ENCODE data around the gene PAOX.
A peak's percentile ranks its signal among the peaks of the same experiment; 100 is the strongest.

Gene PAOX

GRCh38 chr10:133379152-133379800, at the start of gene PAOX:
PAOX (plus strand) TSS chr10:133379262; CDS start chr10:133379317, 55 bp downstream.
- DNase-seq (ENCODE audit: low read depth): peak; percentile 48
- no peak for TF ChIP-seq CTCF (conservative IDR thresholded peaks at IDR 0.05; ENCODE audit: control insufficient read depth, insufficient read depth, low read depth, low read length)
- peak within 1 kb of the TSS; percentile 63 for H3K4me3 ChIP-seq (ENCODE audit: control insufficient read depth, low read depth, low read length)

GRCh38 chr10:133329491-133330202, 49.4 kb upstream of the PAOX start:
- DNase-seq (ENCODE audit: low read depth): peak; percentile 78
- TF ChIP-seq CTCF (conservative IDR thresholded peaks at IDR 0.05; ENCODE audit: control insufficient read depth, insufficient read depth, low read depth, low read length): peak; percentile 73
- H3K4me3 ChIP-seq (ENCODE audit: control insufficient read depth, low read depth, low read length): peak overlapping the region; percentile 10

GRCh38 chr10:133332936-133333699, 45.9 kb upstream of the PAOX start:
- no peak overlapping the region for H3K4me3 ChIP-seq (ENCODE audit: control insufficient read depth, low read depth, low read length)
- TF ChIP-seq CTCF (conservative IDR thresholded peaks at IDR 0.05; ENCODE audit: control insufficient read depth, insufficient read depth, low read depth, low read length): no peak
- DNase-seq (ENCODE audit: low read depth): no peak

GRCh38 chr10:133334503-133335245, 44.4 kb upstream of the PAOX start:
- TF ChIP-seq CTCF (conservative IDR thresholded peaks at IDR 0.05; ENCODE audit: control insufficient read depth, insufficient read depth, low read depth, low read length): no peak
- DNase-seq (ENCODE audit: low read depth): no peak
- peak overlapping the region; percentile 24 for H3K4me3 ChIP-seq (ENCODE audit: control insufficient read depth, low read depth, low read length)

GRCh38 chr10:133335246-133336117, 43.6 kb upstream of the PAOX start:
- H3K4me3 ChIP-seq (ENCODE audit: control insufficient read depth, low read depth, low read length): peak overlapping the region; percentile 24
- peak; percentile 69 for DNase-seq (ENCODE audit: low read depth)
- TF ChIP-seq CTCF (conservative IDR thresholded peaks at IDR 0.05; ENCODE audit: control insufficient read depth, insufficient read depth, low read depth, low read length): no peak

Measured in fibroblast of mammary gland (primary cell).